Measurements from ENCODE around the gene NTN4. TPM values are rescaled to one million over a fixed set of nuclear protein-coding genes. Genes with fewer than 3 reads are reported as not detected.

Gene NTN4
- total and polyA plus RNA-seq, 10 of the 15 experiments (the other 5 are each of a cell fraction or from before 2014, with no cell fraction given), result 0.15 TPM; not detected in 9

DNA sequence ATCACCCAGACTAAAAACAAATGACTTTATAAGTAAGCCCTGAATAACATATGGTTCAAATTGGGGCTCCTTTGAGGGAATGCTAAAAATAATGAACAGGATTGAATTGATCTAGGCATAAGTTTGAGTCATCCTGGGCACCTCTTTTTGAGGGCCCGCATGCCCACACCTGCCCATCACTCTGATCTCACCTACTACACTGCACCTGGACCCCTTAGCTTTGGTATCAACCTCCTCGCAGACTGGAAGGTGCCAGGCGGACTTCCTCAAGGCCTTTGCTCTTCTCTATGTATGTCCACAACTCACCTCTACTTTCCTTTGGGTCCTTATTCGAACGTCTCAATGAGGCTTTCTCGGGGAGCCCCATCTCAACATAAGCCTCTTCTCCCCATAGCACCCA, 17.2 kb downstream of the NTN4 start:
- no peaks in the 10 kb centered on the region for H3K36me3 ChIP-seq (ENCODE audit: control insufficient read depth in 2 of 2, insufficient read depth in 2 of 2, low read length in 1 of 2)
- H3K4me2 ChIP-seq (ENCODE audit: control insufficient read depth, insufficient read depth), result no peak overlapping the region
- no peak overlapping the region for H3K4me3 ChIP-seq
- ChIA-PET CTCF (no interaction called here), POLR2A (no interaction called here), SMC1A (ENCODE audit: uncharacterized antibody, unreplicated experiment) (no interaction called here), RAD21 (ENCODE audit: unreplicated experiment) (no interaction called here)
- H4K20me1 ChIP-seq (ENCODE audit: control insufficient read depth, insufficient read depth), result no peaks in the 10 kb centered on the region
- FAIRE-seq, result no peak
- H2AFZ ChIP-seq (ENCODE audit: control insufficient read depth, low read depth, low read length), result no peak overlapping the region
- no peak for TF ChIP-seq CBFB (IDR thresholded peaks at IDR 0.05; ENCODE audit: low read depth)
- no peak for TF ChIP-seq IRF4 (IDR thresholded peaks at IDR 0.05; ENCODE audit: low read depth, low read length)
- no peak for TF ChIP-seq NR2C1 (IDR thresholded peaks at IDR 0.05)
- TF ChIP-seq SREBF1 (IDR thresholded peaks at IDR 0.05; ENCODE audit: low read length), result no peak
- no peak for TF ChIP-seq NFYA (IDR thresholded peaks at IDR 0.05; ENCODE audit: borderline replicate concordance, low read depth, low read length)
- no peak for TF ChIP-seq HDAC2 (IDR thresholded peaks at IDR 0.05)
- TF ChIP-seq NFIC (IDR thresholded peaks at IDR 0.05; ENCODE audit: low read depth, low read length), result no peak
- TF ChIP-seq BCL3 (IDR thresholded peaks at IDR 0.05; ENCODE audit: borderline replicate concordance, insufficient read depth, low read depth, low read length, poor library complexity, severe bottlenecking), result no peak
- TF ChIP-seq SPI1 (IDR thresholded peaks at IDR 0.05; ENCODE audit: borderline replicate concordance, insufficient read depth, low read depth, low read length), result no peak
- no peak for TF ChIP-seq SUPT20H (IDR thresholded peaks at IDR 0.05; ENCODE audit: borderline replicate concordance, control insufficient read depth, low read depth, low read length)
- TF ChIP-seq, protein P1, sequence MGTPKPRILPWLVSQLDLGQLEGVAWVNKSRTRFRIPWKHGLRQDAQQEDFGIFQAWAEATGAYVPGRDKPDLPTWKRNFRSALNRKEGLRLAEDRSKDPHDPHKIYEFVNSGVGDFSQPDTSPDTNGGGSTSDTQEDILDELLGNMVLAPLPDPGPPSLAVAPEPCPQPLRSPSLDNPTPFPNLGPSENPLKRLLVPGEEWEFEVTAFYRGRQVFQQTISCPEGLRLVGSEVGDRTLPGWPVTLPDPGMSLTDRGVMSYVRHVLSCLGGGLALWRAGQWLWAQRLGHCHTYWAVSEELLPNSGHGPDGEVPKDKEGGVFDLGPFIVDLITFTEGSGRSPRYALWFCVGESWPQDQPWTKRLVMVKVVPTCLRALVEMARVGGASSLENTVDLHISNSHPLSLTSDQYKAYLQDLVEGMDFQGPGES (IDR thresholded peaks at IDR 0.05), result no peak
- no peak for TF ChIP-seq ZNF24 (IDR thresholded peaks at IDR 0.05)
- no peak for TF ChIP-seq NFYB (IDR thresholded peaks at IDR 0.05; ENCODE audit: insufficient read depth, low read depth, low read length)
- no peak for TF ChIP-seq EZH2 (IDR thresholded peaks at IDR 0.05; ENCODE audit: borderline replicate concordance, control insufficient read depth, low read depth, low read length)
- TF ChIP-seq JUNB (IDR thresholded peaks at IDR 0.05), result no peak
- TF ChIP-seq CREM (IDR thresholded peaks at IDR 0.05; ENCODE audit: low read depth), result no peak
- TF ChIP-seq YY1 (IDR thresholded peaks at IDR 0.05; ENCODE audit: low read depth, low read length), result no peak
- TF ChIP-seq, protein P2, sequence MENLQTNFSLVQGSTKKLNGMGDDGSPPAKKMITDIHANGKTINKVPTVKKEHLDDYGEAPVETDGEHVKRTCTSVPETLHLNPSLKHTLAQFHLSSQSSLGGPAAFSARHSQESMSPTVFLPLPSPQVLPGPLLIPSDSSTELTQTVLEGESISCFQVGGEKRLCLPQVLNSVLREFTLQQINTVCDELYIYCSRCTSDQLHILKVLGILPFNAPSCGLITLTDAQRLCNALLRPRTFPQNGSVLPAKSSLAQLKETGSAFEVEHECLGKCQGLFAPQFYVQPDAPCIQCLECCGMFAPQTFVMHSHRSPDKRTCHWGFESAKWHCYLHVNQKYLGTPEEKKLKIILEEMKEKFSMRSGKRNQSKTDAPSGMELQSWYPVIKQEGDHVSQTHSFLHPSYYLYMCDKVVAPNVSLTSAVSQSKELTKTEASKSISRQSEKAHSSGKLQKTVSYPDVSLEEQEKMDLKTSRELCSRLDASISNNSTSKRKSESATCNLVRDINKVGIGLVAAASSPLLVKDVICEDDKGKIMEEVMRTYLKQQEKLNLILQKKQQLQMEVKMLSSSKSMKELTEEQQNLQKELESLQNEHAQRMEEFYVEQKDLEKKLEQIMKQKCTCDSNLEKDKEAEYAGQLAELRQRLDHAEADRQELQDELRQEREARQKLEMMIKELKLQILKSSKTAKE (IDR thresholded peaks at IDR 0.05; ENCODE audit: low read depth, poor library complexity, severe bottlenecking), result no peak
- H3K4me1 ChIP-seq (ENCODE audit: control insufficient read depth, insufficient read depth, low read length), result no peaks in the 10 kb centered on the region
- H3K79me2 ChIP-seq (ENCODE audit: control insufficient read depth, insufficient read depth, low read length), result no peaks in the 10 kb centered on the region
- no peak overlapping the region for H3K9ac ChIP-seq (ENCODE audit: control insufficient read depth, insufficient read depth, low read length)
- no peaks in the 10 kb centered on the region for H3K9me3 ChIP-seq (replicated peaks; ENCODE audit: control insufficient read depth, insufficient read depth, low read length)
- intact Hi-C loops (cut with micrococcal nuclease; ENCODE audit: unreplicated experiment) (no loop called here), in situ Hi-C loops (cut with MboI) (no loop called here)
- no peak for ATAC-seq
- 37% methylated on average over 6 of the region's 6 CpGs for WGBS (ENCODE audit: insufficient coverage, insufficient replicate concordance, low lambda C conversion rate, missing lambda C conversion rate)
- no peak for DNase-seq (ENCODE audit: low read depth, low spot score)
- BruUV-seq (replicated peaks), result no TSS peak
- no peaks in the 10 kb centered on the region for H3K27me3 ChIP-seq (replicated peaks in 1 of 2; ENCODE audit: control insufficient read depth in 2 of 2, insufficient read depth in 2 of 2, low read length in 1 of 2)
- no peak overlapping the region for H3K27ac ChIP-seq (ENCODE audit: control insufficient read depth, insufficient read depth)
